ENCODE measurements around the gene SGMS1. TPM values are rescaled to one million over a fixed set of nuclear protein-coding genes. Genes with fewer than 3 reads are reported as not detected.

Gene SGMS1
- total RNA-seq, 5 donors from 2014 or later (not counting 1 experiment from before 2014, with no cell fraction given): 28.4 to 39.7 (median 32.6) TPM

DNA sequence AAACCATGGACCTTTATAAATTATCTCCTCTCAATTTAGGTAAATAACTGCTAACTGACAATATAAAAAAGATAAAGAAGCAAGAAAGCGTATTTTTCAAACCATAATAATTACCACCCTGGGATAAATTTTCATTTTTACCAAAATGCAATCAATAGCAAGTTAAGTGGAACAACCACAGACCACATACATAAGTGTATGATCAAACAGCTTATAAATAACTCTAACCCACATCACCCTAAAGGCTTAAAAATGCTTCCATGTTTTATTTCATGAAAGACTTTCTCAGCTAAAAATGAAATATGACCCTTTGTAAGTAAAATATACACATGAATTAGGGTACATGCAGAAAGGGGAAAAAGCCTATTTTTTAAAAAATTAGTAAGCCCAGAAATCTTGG lies 156.5 kb downstream of the SGMS1 start:
- no peaks in the 10 kb centered on the region for H3K27me3 ChIP-seq (replicated peaks in 1 of 2; ENCODE audit: control insufficient read depth in 2 of 2, extremely low read depth in 1 of 2, insufficient read depth in 2 of 2, low read length in 1 of 2)
- Mint-ChIP-seq H3K9me3 (no peaks in the 10 kb centered on the region), H3K4me3 (no peak overlapping the region), H3K36me3 (peaks cover 33% of the 10 kb centered on the region), H3K27me3 (no peaks in the 10 kb centered on the region), H3K4me1 (peaks cover 50 to 86% (median 50%) of the 10 kb centered on the region in 3 donors), H3K27ac (no peak overlapping the region)
- H3K4me1 ChIP-seq (ENCODE audit: control insufficient read depth in 1 of 2, extremely low read depth in 1 of 2, insufficient read depth in 2 of 2, low read length in 2 of 2): peaks cover 5 to 7% of the 10 kb centered on the region in 2 experiments
- DNase-seq (no peak), ATAC-seq (replicated peaks in 1 of 4) (no peak)
- H3K27ac ChIP-seq (ENCODE audit: low read length): no peak overlapping the region
- POLR2A ChIA-PET: no interaction called here
- no peaks in the 10 kb centered on the region for H3K9me3 ChIP-seq
- H3K36me3 ChIP-seq (ENCODE audit: control insufficient read depth in 2 of 2, extremely low read depth in 1 of 2, insufficient read depth in 1 of 2, low read length in 1 of 2): no peaks in the 10 kb centered on the region
- WGBS (ENCODE audit: insufficient coverage): no CpG with 5 or more reads among the region's 1 CpG
- H3K4me3 ChIP-seq (ENCODE audit: control insufficient read depth in 1 of 2, extremely low read depth in 1 of 2, low read length in 1 of 2): no peak overlapping the region
- CTCF ChIA-PET: no interaction called here

DNA sequence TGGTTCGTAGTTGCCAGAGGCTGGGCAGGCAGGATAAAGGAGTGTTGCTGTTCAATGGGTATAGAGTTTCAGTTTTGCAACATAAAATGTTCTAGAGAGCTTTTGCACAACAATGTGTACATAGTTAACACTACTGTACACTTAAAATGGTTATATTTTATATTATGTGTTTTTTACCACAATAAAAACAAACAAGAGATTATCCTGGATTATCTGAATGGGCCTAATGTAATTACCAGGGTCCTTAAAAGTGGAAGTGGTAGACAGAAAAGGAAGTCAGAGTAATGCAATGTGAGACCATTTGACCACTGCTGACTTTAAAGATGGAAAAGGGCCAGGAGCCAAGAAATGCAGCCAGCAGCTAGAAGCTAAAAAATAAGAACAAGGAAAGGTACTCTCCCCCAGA lies 159.7 kb downstream of the SGMS1 start:
- DNase-seq: no peak
- H3K4me3 ChIP-seq (ENCODE audit: control insufficient read depth in 1 of 2, extremely low read depth in 1 of 2, low read length in 1 of 2): no peak overlapping the region
- no peaks in the 10 kb centered on the region for H3K27me3 ChIP-seq (replicated peaks in 1 of 2; ENCODE audit: control insufficient read depth in 2 of 2, extremely low read depth in 1 of 2, insufficient read depth in 2 of 2, low read length in 1 of 2)
- Mint-ChIP-seq H3K9me3 (no peaks in the 10 kb centered on the region), H3K4me3 (no peak overlapping the region), H3K4me1 (peaks cover 21 to 57% (median 22%) of the 10 kb centered on the region in 3 donors), H3K27me3 (no peaks in the 10 kb centered on the region), H3K36me3 (peaks cover 53% of the 10 kb centered on the region), H3K27ac (no peak overlapping the region)
- ATAC-seq (replicated peaks in 1 of 4): no peak
- H3K36me3 ChIP-seq (ENCODE audit: control insufficient read depth in 2 of 2, extremely low read depth in 1 of 2, insufficient read depth in 1 of 2, low read length in 1 of 2): peaks cover 0 to 12% of the 10 kb centered on the region in 2 donors
- ChIA-PET CTCF (no interaction called here), POLR2A (no interaction called here)
- no peaks in the 10 kb centered on the region for H3K9me3 ChIP-seq
- no peak overlapping the region for H3K27ac ChIP-seq (ENCODE audit: low read length)
- H3K4me1 ChIP-seq (ENCODE audit: control insufficient read depth in 1 of 2, extremely low read depth in 1 of 2, insufficient read depth in 2 of 2, low read length in 2 of 2): peaks cover 0 to 4% of the 10 kb centered on the region in 2 experiments
- WGBS (ENCODE audit: insufficient coverage): no CpG with 5 or more reads among the region's 1 CpG

DNA sequence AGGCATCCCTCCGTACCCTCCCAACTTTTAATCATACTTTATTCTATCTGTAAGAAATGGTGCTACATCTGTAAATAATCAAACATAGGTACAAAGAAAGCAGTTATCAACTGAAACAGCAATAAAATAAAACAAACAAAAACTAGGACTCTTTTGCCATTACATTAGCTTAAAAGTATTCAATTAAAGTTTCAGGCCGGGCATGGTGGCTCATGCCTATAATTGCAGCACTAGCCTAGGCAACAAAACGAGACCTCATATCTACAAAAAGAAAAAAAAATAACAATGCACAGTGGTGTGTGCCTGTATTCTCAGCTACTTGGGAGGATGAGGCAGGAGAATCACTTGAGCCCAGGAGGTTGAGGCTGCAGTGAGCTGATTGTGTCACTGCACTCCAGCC lies 161.9 kb downstream of the SGMS1 start:
- no CpG with 5 or more reads among the region's 3 CpGs for WGBS (ENCODE audit: insufficient coverage)
- no peak for ATAC-seq (replicated peaks in 1 of 4)
- CTCF ChIA-PET: no interaction called here
- no peaks in the 10 kb centered on the region for H3K9me3 ChIP-seq
- Mint-ChIP-seq H3K36me3 (peaks cover 66% of the 10 kb centered on the region), H3K27ac (no peak overlapping the region), H3K27me3 (no peaks in the 10 kb centered on the region), H3K4me1 (peaks cover 1 to 44% (median 3%) of the 10 kb centered on the region in 3 donors), H3K9me3 (no peaks in the 10 kb centered on the region), H3K4me3 (no peak overlapping the region)
- DNase-seq: no peak
- peaks cover 0 to 12% of the 10 kb centered on the region in 2 donors for H3K36me3 ChIP-seq (ENCODE audit: control insufficient read depth in 2 of 2, extremely low read depth in 1 of 2, insufficient read depth in 1 of 2, low read length in 1 of 2)
- no peaks in the 10 kb centered on the region for H3K27me3 ChIP-seq (replicated peaks in 1 of 2; ENCODE audit: control insufficient read depth in 2 of 2, extremely low read depth in 1 of 2, insufficient read depth in 2 of 2, low read length in 1 of 2)
- no peaks in the 10 kb centered on the region for H3K4me1 ChIP-seq (ENCODE audit: control insufficient read depth in 1 of 2, extremely low read depth in 1 of 2, insufficient read depth in 2 of 2, low read length in 2 of 2)
- H3K27ac ChIP-seq (ENCODE audit: low read length): no peak overlapping the region
- POLR2A ChIA-PET: interaction anchor here in 1 of 2 donors (1.1 kb wide), 1 partner anchor 11 kb away, joined by 3 read pairs; no protein-coding TSS in a partner anchor
- no peak overlapping the region for H3K4me3 ChIP-seq (ENCODE audit: control insufficient read depth in 1 of 2, extremely low read depth in 1 of 2, low read length in 1 of 2)

DNA sequence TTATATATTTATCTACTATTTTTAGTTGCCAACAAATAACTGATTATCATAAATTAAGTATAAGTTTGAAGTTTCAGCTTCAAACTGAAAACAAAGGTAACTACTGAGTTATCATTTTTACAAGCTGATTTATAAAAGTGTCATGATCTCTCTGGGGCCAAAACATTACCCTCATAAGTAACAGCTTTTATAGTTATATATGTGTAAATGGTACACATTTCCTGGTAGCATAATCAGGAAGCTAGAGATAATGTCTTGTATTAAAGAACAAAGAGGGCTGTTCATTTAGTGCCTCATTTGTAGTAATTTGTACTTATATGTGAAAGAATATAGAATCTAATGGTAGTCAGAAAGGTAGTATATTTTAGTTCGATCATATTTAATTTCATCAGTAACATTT lies 162.6 kb downstream of the SGMS1 start:
- POLR2A ChIA-PET: interaction anchor here in 1 of 2 donors (0.6 to 1.2 kb wide), 3 partner anchors 11 to 122 kb away, joined by 3 read pairs; no protein-coding TSS in a partner anchor
- Histone ChIP-seq H3K27me3 (replicated peaks in 1 of 2; ENCODE audit: control insufficient read depth in 2 of 2, extremely low read depth in 1 of 2, insufficient read depth in 2 of 2, low read length in 1 of 2) (no peaks in the 10 kb centered on the region), H3K4me1 (ENCODE audit: control insufficient read depth in 1 of 2, extremely low read depth in 1 of 2, insufficient read depth in 2 of 2, low read length in 2 of 2) (no peaks in the 10 kb centered on the region), H3K9me3 (no peaks in the 10 kb centered on the region), H3K27ac (ENCODE audit: low read length) (no peak overlapping the region), H3K4me3 (ENCODE audit: control insufficient read depth in 1 of 2, extremely low read depth in 1 of 2, low read length in 1 of 2) (no peak overlapping the region), H3K36me3 (ENCODE audit: control insufficient read depth in 2 of 2, extremely low read depth in 1 of 2, insufficient read depth in 1 of 2, low read length in 1 of 2) (peaks cover 0 to 12% of the 10 kb centered on the region in 2 donors)
- Mint-ChIP-seq H3K36me3 (peaks cover 68% of the 10 kb centered on the region), H3K9me3 (no peaks in the 10 kb centered on the region), H3K4me3 (no peak overlapping the region), H3K4me1 (peaks cover 3 to 43% (median 3%) of the 10 kb centered on the region in 3 donors), H3K27ac (no peak overlapping the region), H3K27me3 (no peaks in the 10 kb centered on the region)
- no peak for DNase-seq
- no peak for ATAC-seq (replicated peaks in 1 of 4)
- CTCF ChIA-PET: interaction anchor here in 1 of 2 donors (0.7 kb wide), 1 partner anchor 10 kb away, joined by 3 read pairs; no protein-coding TSS in a partner anchor
- WGBS (ENCODE audit: insufficient coverage): no CpG with 5 or more reads among the region's 1 CpG

DNA sequence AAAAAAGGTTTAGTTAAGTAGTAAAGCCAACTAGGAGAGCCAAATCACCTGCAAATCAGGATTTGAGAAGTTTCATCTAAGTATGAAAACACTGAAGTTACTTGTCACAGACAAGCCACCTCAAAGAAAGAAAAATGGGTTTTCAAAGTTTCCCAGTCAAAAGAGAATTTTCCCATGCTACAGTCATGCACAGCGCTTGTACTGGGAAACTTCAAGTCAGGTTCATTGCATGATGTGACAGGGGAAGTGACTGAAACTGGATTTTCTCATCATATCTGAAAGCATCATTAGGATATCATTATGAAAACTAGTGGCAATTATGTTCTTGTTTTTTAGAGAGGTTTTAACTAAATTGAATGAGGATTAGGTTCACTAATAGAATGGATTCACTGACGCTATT lies 167.0 kb downstream of the SGMS1 start:
- DNase-seq (no peak), ATAC-seq (replicated peaks in 1 of 4) (no peak)
- H3K9me3 ChIP-seq: no peaks in the 10 kb centered on the region
- CTCF ChIA-PET: no interaction called here
- peaks cover 0 to 12% of the 10 kb centered on the region in 2 donors for H3K36me3 ChIP-seq (ENCODE audit: control insufficient read depth in 2 of 2, extremely low read depth in 1 of 2, insufficient read depth in 1 of 2, low read length in 1 of 2)
- H3K27ac ChIP-seq (ENCODE audit: low read length): no peak overlapping the region
- H3K4me3 ChIP-seq (ENCODE audit: control insufficient read depth in 1 of 2, extremely low read depth in 1 of 2, low read length in 1 of 2): no peak overlapping the region
- H3K36me3 Mint-ChIP-seq: peaks cover 44% of the 10 kb centered on the region
- POLR2A ChIA-PET: no interaction called here
- H3K27me3 ChIP-seq (replicated peaks in 1 of 2; ENCODE audit: control insufficient read depth in 2 of 2, extremely low read depth in 1 of 2, insufficient read depth in 2 of 2, low read length in 1 of 2): no peaks in the 10 kb centered on the region
- WGBS (ENCODE audit: insufficient coverage): no CpG with 5 or more reads among the region's 2 CpGs
- H3K4me3 Mint-ChIP-seq: no peak overlapping the region
- H3K9me3 Mint-ChIP-seq: no peaks in the 10 kb centered on the region
- no peaks in the 10 kb centered on the region for H3K27me3 Mint-ChIP-seq
- H3K27ac Mint-ChIP-seq: no peak overlapping the region
- no peaks in the 10 kb centered on the region for H3K4me1 ChIP-seq (ENCODE audit: control insufficient read depth in 1 of 2, extremely low read depth in 1 of 2, insufficient read depth in 2 of 2, low read length in 2 of 2)
- peaks cover 13 to 28% (median 16%) of the 10 kb centered on the region in 3 donors for H3K4me1 Mint-ChIP-seq

DNA sequence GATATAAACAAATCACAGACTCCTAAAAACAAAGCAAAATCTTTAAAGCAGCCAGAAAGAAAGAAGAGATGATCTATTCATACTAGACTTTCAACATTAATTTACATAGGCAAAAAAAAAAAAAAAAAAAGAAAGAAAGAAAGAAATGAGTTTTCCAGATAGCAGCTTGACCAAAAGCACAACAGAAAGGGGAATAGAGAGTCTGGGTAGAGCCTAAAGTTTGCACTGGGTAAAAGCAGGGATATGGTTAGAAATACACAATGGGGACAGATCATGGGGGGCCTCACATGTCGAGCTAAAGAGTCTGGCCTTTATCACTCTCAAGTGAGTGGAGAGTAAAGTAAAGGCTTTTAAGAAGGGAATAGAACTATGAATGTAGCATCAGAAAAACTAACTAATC lies 169.8 kb downstream of the SGMS1 start:
- Mint-ChIP-seq H3K27ac (no peak overlapping the region), H3K4me3 (no peak overlapping the region), H3K27me3 (no peaks in the 10 kb centered on the region), H3K4me1 (peaks cover 17 to 28% (median 20%) of the 10 kb centered on the region in 3 donors), H3K9me3 (no peaks in the 10 kb centered on the region), H3K36me3 (peaks cover 29% of the 10 kb centered on the region)
- POLR2A ChIA-PET: no interaction called here
- DNase-seq: no peak
- H3K9me3 ChIP-seq: no peaks in the 10 kb centered on the region
- H3K4me1 ChIP-seq (ENCODE audit: control insufficient read depth in 1 of 2, extremely low read depth in 1 of 2, insufficient read depth in 2 of 2, low read length in 2 of 2): no peaks in the 10 kb centered on the region
- no peak overlapping the region for H3K27ac ChIP-seq (ENCODE audit: low read length)
- H3K4me3 ChIP-seq (ENCODE audit: control insufficient read depth in 1 of 2, extremely low read depth in 1 of 2, low read length in 1 of 2): no peak overlapping the region
- CTCF ChIA-PET: no interaction called here
- no CpG with 5 or more reads among the region's 1 CpG for whole genome bisulfite sequencing (ENCODE audit: insufficient coverage)
- ATAC-seq (replicated peaks in 1 of 4): no peak
- H3K27me3 ChIP-seq (replicated peaks in 1 of 2; ENCODE audit: control insufficient read depth in 2 of 2, extremely low read depth in 1 of 2, insufficient read depth in 2 of 2, low read length in 1 of 2): no peaks in the 10 kb centered on the region
- H3K36me3 ChIP-seq (ENCODE audit: control insufficient read depth in 2 of 2, extremely low read depth in 1 of 2, insufficient read depth in 1 of 2, low read length in 1 of 2): no peaks in the 10 kb centered on the region

DNA sequence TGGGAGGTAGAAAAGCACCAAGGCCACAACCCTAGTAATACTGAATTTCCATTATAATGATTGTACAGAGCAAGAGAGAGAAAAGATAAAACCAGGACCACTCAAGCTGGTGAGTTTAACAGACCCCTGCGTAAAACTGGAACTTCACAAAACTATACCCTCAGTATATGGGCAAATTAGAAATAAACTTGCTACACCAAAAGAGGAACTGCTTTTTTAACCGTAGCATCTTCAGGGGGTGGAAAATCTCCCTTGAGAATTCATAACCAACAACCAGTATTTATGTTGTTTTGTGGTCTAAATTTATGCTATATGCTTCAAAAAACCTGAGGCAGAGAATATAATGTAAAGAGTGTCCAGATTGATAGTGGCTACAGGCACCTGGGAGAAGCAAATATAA lies 171.2 kb downstream of the SGMS1 start:
- CTCF ChIA-PET: no interaction called here
- Histone ChIP-seq H3K36me3 (ENCODE audit: control insufficient read depth in 2 of 2, extremely low read depth in 1 of 2, insufficient read depth in 1 of 2, low read length in 1 of 2) (peaks cover 0 to 3% of the 10 kb centered on the region in 2 donors), H3K4me3 (ENCODE audit: control insufficient read depth in 1 of 2, extremely low read depth in 1 of 2, low read length in 1 of 2) (no peak overlapping the region), H3K4me1 (ENCODE audit: control insufficient read depth in 1 of 2, extremely low read depth in 1 of 2, insufficient read depth in 2 of 2, low read length in 2 of 2) (peaks cover 4% of the 10 kb centered on the region in 2 experiments), H3K27me3 (replicated peaks in 1 of 2; ENCODE audit: control insufficient read depth in 2 of 2, extremely low read depth in 1 of 2, insufficient read depth in 2 of 2, low read length in 1 of 2) (no peaks in the 10 kb centered on the region), H3K27ac (ENCODE audit: low read length) (no peak overlapping the region), H3K9me3 (no peaks in the 10 kb centered on the region)
- Mint-ChIP-seq H3K4me1 (peaks cover 22 to 26% (median 23%) of the 10 kb centered on the region in 3 donors), H3K9me3 (no peaks in the 10 kb centered on the region), H3K27ac (no peak overlapping the region), H3K4me3 (no peak overlapping the region), H3K36me3 (peaks cover 20% of the 10 kb centered on the region), H3K27me3 (no peaks in the 10 kb centered on the region)
- ATAC-seq (replicated peaks in 1 of 4) (no peak), DNase-seq (no peak)
- POLR2A ChIA-PET: no interaction called here
- WGBS (ENCODE audit: insufficient coverage): no CpG with 5 or more reads among the region's 2 CpGs
